Spleen (tissue), 11 donors: ENCODE results near the gene PRKCE. TPM values are rescaled to one million over a fixed set of nuclear protein-coding genes. Genes with fewer than 3 reads are reported as not detected.

Experiments used
- DNase-seq: peaks from one replicate; pipeline ENCODE4 v3.0.0-alpha.2; 2020
- H3K27ac ChIP-seq, 8 donors: fragments of 200-600 bp; sonication (generic) in 7 of 8; 1 replicate in 4 of 8; 2 replicates in 4 of 8; pipeline versions ENCODE4 v1.5.0 to v1.8.0; 2016 to 2021; ENCODE audit warnings: inconsistent platforms in 4 of 8, mild to moderate bottlenecking in 4 of 8, moderate library complexity in 1 of 8
- H3K27me3 ChIP-seq, 7 donors: fragments of 200-600 bp; sonication (generic) in 6 of 7; replicated peaks in 1 of 7; 1 replicate in 4 of 7; 2 replicates in 3 of 7; pipeline versions ENCODE4 v1.5.0 to v1.8.0; 2016 to 2021; ENCODE audit warnings: inconsistent platforms in 3 of 7, mild to moderate bottlenecking in 1 of 7
- H3K36me3 ChIP-seq, 6 donors: fragments of 200-600 bp; sonication (generic) in 5 of 6; 1 replicate in 4 of 6; 2 replicates in 2 of 6; pipeline versions ENCODE4 v1.5.0 to v1.8.0; 2016 to 2021; ENCODE audit warnings: inconsistent platforms in 2 of 6
- H3K4me1 ChIP-seq, 6 donors: fragments of 200-600 bp; sonication (generic) in 5 of 6; 1 replicate in 3 of 6; 2 replicates in 3 of 6; pipeline versions ENCODE4 v1.5.0 to v1.8.0; 2016 to 2021; ENCODE audit warnings: inconsistent platforms in 3 of 6
- H3K4me3 ChIP-seq, 8 donors: fragments of 200-600 bp; sonication (generic) in 7 of 8; 1 replicate in 4 of 8; 2 replicates in 4 of 8; pipeline versions ENCODE4 v1.5.0 to v1.8.0; 2016 to 2021; ENCODE audit warnings: inconsistent platforms in 4 of 8, mild to moderate bottlenecking in 4 of 8, moderate library complexity in 2 of 8
- H3K9me3 ChIP-seq, 8 donors: fragments of 200-600 bp; sonication (generic) in 7 of 8; 1 replicate in 4 of 8; 2 replicates in 4 of 8; pipeline versions ENCODE4 v1.5.0 to v1.8.0; 2016 to 2021; ENCODE audit warnings: inconsistent platforms in 4 of 8
- CTCF ChIP-seq, 11 experiments: fragments of 200-600 bp in 7 of 11; fragments of 450-650 bp in 4 of 11; sonication (generic) in 4 of 11; IDR thresholded peaks in 8 of 11; conservative IDR thresholded peaks in 3 of 11; 1 replicate in 7 of 11; 2 replicates in 4 of 11; pipeline versions ENCODE4 v1.4.0 to v1.8.0; 2016 to 2021; ENCODE audit warnings: antibody characterized with exemption in 11 of 11, inconsistent platforms in 4 of 11, mild to moderate bottlenecking in 1 of 11
- POLR2A ChIP-seq, 3 donors: fragments of 450-650 bp; IDR thresholded peaks; one replicate each; pipeline ENCODE4 v1.5.1; 2017; ENCODE audit warnings: antibody characterized with exemption in 3 of 3, mild to moderate bottlenecking in 1 of 3
- POLR2AphosphoS5 ChIP-seq, 3 donors: sonication (generic); formaldehyde crosslinking; IDR thresholded peaks; one replicate each; pipeline ENCODE4 v1.5.1; 2017; ENCODE audit warnings: antibody characterized with exemption in 3 of 3
- WGBS, 5 donors: extraction: QIAGEN DNeasy Blood & Tissue Kit in 3 of 5; methylation state at CpG; one replicate each; pipeline versions ENCODE4 v1.1.5 to v1.1.7; 2013 to 2018; 5-methylcytosine and 5-hydroxymethylcytosine counted together
- intact Hi-C: fragments of 100-400 bp; cut with DNase I; formaldehyde crosslinking; loops from one replicate; pipeline ENCODE4 v1.15.0; 2023; ENCODE audit warnings: low total_unique reads
- polyA plus RNA-seq, 3 donors: library from polyadenylated mRNA; stranded (reverse); fragments of 200-250 nt; gene quantifications; one replicate each; pipeline ENCODE4 v1.2.1, GENCODE V29; 2013
- total RNA-seq, 7 donors: library from RNA; depleted of rRNA in 3 of 7; stranded (reverse); fragments of >200 nt in 3 of 7; fragmentation: NEBNext Ultra II Directional in 4 of 7; extraction: Animal tissue kit (Norgen Biotek cat#: 25700) in 4 of 7; gene quantifications; one replicate each; pipeline versions ENCODE4 v1.1.0 to v1.2.1, GENCODE V29; 2016 to 2021
- donor health status: healthy with polysubstance abuse.
- donor health status: DM: no; HTN: no; CAD: no; lungs with moderate emphysema.
- donor health status: DM: no; HTN: no; CAD: no.
- donor health status: Bipolar disorder and iron deficiency.
- donor health status: healthy.
- donor health status: DM: no; HTN: no; CAD: no.
- donor health status: DM: yes; HTN: yes; CAD: no.

Gene PRKCE
- total and polyA plus RNA-seq, 10 donors, result 2.5 to 43.6 (median 18.8) TPM

GRCh38 chr2:45734952-45735351 lies 83.5 kb downstream of the PRKCE start:
- intact Hi-C loops, result no loop called here
- H3K4me3 ChIP-seq, result no peak overlapping the region
- DNase-seq, result no peak
- H3K9me3 ChIP-seq, result no peaks in the 10 kb centered on the region
- WGBS, 5 donors, result 72 to 82% (median 75%) methylated on average over 6 of the region's 6 CpGs
- no peaks in the 10 kb centered on the region for H3K27me3 ChIP-seq
- TF ChIP-seq POLR2AphosphoS5 (IDR thresholded peaks at IDR 0.05), result no peak
- no peak for TF ChIP-seq CTCF (IDR thresholded peaks at IDR 0.05 in 8 of 11, conservative IDR thresholded peaks at IDR 0.05 in 3 of 11)
- TF ChIP-seq POLR2A (IDR thresholded peaks at IDR 0.05), result no peak
- H3K27ac ChIP-seq, result no peak overlapping the region
- peaks cover 0 to 10% (median 0%) of the 10 kb centered on the region in 6 donors for H3K36me3 ChIP-seq
- peaks cover 0 to 57% (median 14%) of the 10 kb centered on the region in 6 donors for H3K4me1 ChIP-seq

GRCh38 chr2:45736757-45737704 lies 85.6 kb downstream of the PRKCE start:
- intact Hi-C loops, result no loop called here
- TF ChIP-seq POLR2A (IDR thresholded peaks at IDR 0.05) (no peak), CTCF (IDR thresholded peaks at IDR 0.05 in 8 of 11, conservative IDR thresholded peaks at IDR 0.05 in 3 of 11) (no peak), POLR2AphosphoS5 (IDR thresholded peaks at IDR 0.05) (no peak)
- Histone ChIP-seq H3K27me3 (no peaks in the 10 kb centered on the region), H3K36me3 (peaks cover 0 to 10% (median 0%) of the 10 kb centered on the region in 6 donors), H3K4me3 (no peak overlapping the region), H3K27ac (no peak overlapping the region), H3K9me3 (no peaks in the 10 kb centered on the region), H3K4me1 (peaks cover 0 to 44% (median 0%) of the 10 kb centered on the region in 6 donors)
- DNase-seq, result no peak
- WGBS, 5 donors, result 92 to 96% (median 93%) methylated on average over 27 of the region's 27 CpGs

GRCh38 chr2:45739796-45740485 lies 88.5 kb downstream of the PRKCE start:
- intact Hi-C loops, result no loop called here
- Histone ChIP-seq H3K36me3 (peaks cover 0 to 10% (median 0%) of the 10 kb centered on the region in 6 donors), H3K27ac (no peak overlapping the region), H3K4me1 (peaks cover 0 to 36% (median 7%) of the 10 kb centered on the region in 6 donors), H3K4me3 (no peak overlapping the region), H3K27me3 (no peaks in the 10 kb centered on the region), H3K9me3 (no peaks in the 10 kb centered on the region)
- TF ChIP-seq POLR2AphosphoS5 (IDR thresholded peaks at IDR 0.05) (no peak), CTCF (IDR thresholded peaks at IDR 0.05 in 8 of 11, conservative IDR thresholded peaks at IDR 0.05 in 3 of 11) (no peak), POLR2A (IDR thresholded peaks at IDR 0.05) (no peak)
- DNase-seq, result no peak
